CD4-positive, alpha-beta T cell treated with Interferon alpha-2 for 1 hour (primary cell): Measurements from ENCODE around the gene PRKCB.
A peak's percentile ranks its signal among the peaks of the same experiment; 100 is the strongest.
"Not testable (repeated sequence)": the region's sequence is repeated elsewhere in the genome, so short reads cannot be mapped to it uniquely, and the experiment has no call there.

Experiments used
- DNase-seq, 2 donors: peaks; one replicate each; pipeline ENCODE4 v3.0.0-alpha.2; 2020 to 2022

Gene PRKCB

GRCh38 chr16:24188751-24189318, 353.1 kb downstream of the PRKCB start:
- DNase-seq, result no peak

- DNase-seq, result no peak
Measured at GRCh38 chr16:24189941-24190340, 354.2 kb downstream of the PRKCB start.

DNA sequence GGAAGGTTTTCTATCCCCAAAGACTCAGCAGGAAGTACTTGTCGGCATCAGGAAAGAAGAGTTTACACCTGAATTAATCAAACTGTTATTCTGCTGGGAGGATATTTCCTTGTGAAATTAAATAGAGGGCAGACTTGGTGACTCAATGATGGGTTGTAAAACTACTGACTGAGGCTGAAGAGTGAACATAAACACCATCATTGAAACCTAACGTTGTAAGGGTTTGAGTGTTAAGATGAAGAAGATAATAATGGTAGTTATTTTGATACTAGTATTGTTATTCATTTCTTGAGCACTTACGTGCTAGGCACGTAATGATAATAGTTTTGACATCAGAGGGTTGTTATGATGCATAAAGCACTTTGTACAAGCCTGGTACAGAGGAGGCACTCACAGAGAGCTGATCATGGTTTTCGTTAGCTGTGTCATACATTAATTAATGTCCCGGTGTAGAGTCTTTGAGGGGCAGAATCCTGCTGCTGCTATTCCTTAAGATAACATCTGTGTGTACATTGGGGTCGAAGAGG, 356.2 kb downstream of the PRKCB start:
- DNase-seq, result no peak

DNA sequence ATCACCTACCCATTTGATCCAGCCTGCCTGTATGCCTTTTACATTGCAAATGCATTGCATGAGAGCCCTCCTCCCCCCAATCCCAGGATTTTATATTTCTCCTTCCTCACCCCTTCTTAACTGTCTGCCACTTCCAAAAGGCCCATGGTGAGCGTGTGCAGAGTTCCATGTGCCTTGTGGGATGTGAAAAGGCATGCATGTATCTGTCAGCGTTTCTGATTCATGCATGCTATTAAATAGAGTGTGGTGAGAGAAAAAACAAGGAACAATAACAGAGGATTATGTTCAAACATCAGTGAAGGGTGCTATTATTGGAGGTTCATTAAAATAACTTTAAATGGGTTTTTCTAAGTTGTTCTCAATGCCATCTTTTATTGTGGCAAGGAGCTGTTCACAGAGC, 359.4 kb downstream of the PRKCB start:
- no peak for DNase-seq

DNA sequence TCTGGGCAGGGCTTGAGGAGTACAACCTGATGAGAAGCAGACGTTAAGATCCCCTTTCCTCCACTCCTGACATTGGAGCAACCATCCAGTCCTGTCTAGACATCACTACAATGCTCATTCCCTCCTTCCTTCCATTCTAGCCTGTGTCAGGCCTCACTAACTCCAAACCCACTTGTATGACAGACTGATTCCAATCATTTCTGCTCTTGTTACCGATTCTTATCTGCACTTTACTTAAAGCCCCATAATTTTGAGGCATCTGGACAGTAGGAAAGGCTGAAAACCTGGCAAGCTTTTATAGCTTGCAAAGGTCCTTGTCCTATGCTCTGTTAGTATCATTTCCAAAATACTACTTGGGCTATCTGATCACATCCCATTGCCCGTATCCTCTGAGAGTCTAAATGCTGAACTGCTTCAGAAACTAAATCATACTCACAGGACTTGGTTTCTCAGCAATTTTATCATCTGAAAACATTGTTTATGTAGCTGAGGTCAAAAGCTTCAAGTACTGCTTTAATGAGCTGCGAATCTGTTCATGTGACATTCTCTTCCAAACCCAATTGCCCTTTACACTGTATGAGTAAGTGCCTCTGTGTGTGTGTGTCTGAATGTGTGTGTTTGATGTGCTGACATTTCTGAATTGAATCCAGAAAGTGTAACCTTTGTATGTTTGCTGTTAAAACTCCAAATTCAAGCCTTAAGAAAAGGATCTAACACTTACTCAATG, 363.2 kb downstream of the PRKCB start:
- DNase-seq, result no peak

- DNase-seq, result no peak
Measured at GRCh38 chr16:24203675-24204074, 367.9 kb downstream of the PRKCB start.

- no peak for DNase-seq
Measured at GRCh38 chr16:24204150-24204665, 368.4 kb downstream of the PRKCB start.

- no peak for DNase-seq
Measured at GRCh38 chr16:24206926-24207325, 371.1 kb downstream of the PRKCB start.

DNA sequence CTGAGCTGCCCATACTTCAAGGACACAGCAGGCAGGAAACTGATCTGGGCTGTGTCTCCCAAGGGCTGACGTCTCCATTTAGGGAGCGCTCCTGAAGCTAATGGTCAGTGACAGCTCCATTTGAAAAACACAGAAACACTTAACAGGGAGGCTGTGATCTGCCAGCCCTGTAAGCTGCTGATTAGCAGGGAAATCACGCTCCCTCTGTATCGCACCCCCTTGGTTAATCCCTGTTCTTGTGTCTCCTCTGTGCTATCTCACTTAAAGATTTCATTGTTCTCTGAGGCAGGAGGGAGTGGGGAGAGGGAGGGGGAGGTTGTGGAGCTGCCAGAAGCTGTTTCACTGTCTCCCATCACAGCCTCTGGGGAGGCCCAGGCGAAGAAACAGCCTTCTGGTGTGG, 372.9 kb downstream of the PRKCB start:
- no peak for DNase-seq

DNA sequence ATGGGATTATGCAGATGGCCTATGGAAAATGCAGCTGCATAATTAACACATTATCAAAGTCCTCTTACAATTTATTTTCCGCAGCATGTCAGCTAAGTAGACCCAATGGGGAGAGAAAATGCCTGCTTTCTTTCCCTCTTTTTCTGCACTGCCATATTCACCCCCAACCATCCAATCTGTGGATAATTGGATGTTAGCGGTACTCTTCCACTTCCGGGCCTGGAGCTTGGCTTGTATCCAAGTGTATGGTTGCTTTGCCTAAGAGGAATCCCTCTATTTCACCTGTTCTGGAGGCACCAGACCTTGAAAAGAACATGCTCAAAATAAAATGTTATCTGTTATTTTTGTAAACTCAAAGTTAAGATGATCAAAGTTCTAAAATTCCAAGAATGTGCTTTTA, 379.2 kb downstream of the PRKCB start:
- no peak for DNase-seq

GRCh38 chr16:24216961-24217360, 381.2 kb downstream of the PRKCB start:
- DNase-seq, result no peak

- DNase-seq, result no peak
Measured at GRCh38 chr16:24217461-24217860, 381.7 kb downstream of the PRKCB start.

GRCh38 chr16:24218299-24218698, 382.5 kb downstream of the PRKCB start:
- DNase-seq, result no peak

GRCh38 chr16:24221219-24221618, 385.4 kb downstream of the PRKCB start:
- no peak for DNase-seq

DNA sequence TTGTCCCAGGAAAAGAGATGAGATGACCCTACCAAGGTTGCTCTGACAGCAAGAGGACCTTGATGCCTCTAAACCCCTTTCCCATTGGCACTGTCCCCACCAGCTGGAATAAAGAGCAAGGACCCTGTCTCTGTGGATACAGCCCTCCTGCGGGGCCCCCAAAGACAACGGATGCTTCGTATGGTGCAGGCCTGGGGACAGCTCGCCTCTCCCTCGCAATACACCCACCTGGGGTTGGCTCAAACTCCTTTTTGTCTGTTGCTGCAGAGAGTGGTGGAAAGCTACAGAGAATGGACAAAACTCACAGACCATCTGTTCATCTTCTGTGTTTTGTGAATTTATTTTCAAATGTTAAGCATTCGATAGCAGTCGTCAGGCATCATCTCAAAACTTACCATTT, 392.7 kb downstream of the PRKCB start:
- DNase-seq, result no peak

GRCh38 chr16:24232936-24233335, 397.2 kb downstream of the PRKCB start:
- no peak for DNase-seq

DNA sequence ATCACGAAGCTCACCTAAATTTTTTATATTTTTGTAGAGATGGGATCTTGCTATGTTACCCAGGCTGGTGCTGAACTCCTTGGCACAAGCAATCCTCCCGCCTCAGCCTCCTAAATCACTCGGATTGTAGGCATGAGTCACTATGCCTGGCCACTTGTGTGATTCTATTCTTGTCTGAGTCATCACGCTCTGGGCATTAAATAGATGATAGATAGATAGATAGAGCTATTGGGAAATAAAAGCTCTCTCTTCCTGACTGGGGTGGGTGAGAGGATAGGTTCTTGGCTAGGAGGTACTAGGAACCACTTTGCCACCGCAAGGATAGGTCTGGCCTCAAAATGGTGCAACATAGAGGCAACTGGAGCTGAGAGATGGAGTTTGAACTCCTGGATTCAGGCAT, 399.0 kb downstream of the PRKCB start:
- no peak for DNase-seq

DNA sequence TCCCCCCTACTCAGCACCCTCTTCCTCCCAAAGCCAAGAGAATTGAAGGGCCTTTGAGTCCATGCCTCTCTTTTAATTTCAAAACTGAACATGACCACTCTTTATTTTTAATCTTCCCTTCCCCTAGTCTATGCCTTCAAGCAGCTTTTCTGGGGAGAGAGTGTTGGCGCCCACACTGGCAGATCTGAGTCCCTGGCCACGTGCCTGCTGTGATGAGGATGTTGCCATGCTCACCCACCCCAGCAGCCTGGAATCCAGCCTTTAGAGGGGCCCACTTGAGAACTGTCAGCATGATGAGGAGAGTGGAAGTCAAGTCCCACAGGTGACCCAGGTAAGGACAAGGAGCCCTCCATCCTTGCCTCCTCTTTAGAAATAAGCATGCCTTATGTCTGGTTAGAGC, 400.0 kb downstream of the PRKCB start:
- DNase-seq, result no peak

- DNase-seq, result not testable (repeated sequence)
Measured at GRCh38 chr16:24238846-24239245, 403.1 kb downstream of the PRKCB start.

DNA sequence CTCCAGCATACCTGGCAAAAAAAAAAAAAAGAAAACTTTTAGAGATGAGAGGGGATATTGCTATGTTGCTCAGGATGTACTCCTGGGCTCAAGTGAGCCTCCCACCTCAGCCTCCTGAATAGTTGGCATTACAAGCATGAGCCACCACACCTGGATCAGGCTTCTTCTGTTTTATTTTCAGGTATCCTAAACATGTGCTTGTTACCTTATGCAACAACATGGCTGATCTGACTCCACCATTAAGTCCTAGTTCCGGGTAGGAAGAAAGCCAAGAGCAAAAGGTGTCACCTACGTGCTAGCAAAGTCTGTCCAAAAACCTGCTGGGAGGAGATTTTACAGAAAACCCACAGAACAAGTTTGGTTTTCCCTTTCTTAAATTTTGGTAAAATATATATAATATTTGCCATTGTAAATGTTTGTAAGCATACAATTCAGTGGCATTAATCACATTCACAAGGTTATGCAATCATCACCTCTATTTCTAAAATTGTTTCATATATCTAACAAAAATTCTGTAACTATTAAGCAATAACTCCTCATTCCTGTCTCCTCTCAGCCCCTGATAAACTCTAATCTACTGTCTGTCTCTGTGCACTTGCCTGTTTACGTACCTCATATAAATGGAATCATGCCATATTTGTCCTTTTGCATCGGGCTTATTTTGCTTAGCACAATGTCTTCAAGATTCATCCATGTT, 411.3 kb downstream of the PRKCB start:
- no peak for DNase-seq

GRCh38 chr16:24253192-24253591, 417.4 kb downstream of the PRKCB start:
- peak; percentile 9 to 59 for DNase-seq

DNA sequence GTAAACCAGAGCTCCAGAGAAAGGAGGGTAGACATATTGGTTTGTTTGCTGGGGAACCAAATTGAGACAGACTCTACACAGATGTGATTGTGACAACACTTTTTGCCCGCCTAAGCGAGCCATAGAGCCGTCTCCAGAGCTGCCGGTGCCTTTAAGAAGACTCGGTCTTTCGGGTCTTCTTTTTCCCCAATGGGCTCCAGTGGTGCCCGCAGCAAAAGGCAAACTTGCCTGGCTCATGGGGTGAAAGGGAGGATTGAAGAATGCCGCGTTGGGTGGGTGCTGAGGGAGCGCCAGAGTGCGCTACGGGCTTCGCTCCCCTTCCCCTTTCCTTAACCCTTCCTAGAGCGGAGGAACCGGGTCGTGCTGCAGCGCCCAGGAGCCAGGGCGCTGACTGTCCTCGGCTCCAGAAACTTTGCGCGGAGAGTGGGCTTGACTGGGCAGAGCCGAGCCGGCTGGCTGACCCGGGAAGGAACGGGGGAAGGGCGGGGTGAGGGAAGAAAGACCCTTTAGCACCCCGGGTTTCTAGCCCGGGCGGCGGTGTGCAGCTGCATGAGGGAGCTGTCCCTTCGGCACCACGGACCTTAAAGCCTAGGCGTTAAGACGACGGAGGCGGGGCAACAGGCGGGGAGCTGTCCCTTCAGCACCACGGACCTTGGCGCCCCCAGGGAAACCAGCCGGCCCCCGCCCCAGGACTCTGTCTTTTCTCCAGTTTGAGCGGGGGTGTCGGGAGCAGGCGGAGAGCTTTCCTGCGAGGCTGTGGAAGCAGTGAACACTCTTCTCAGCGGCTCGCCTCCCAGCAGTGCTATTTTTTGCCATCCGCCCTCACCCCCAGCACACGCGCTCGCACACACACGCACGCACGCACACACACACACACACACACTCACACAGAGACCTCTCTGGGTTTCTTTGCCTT, 419.9 kb downstream of the PRKCB start, which contains the start of gene CACNG3:
TSS of gene CACNG3 (plus strand) at position 880 of the 916 bp plus-strand sequence. CDS start 420 bp downstream, outside the sequence.
- DNase-seq, result peak; percentile 19 to 46

GRCh38 chr16:24257958-24258357, 422.2 kb downstream of the PRKCB start:
- no peak for DNase-seq
